Parathyroid adenoma (tissue), 2 donors: Measurements from ENCODE around the gene GART.

Experiments
- H2AFZ ChIP-seq: fragments of 300-600 bp; sonication (generic); one replicate; pipeline ENCODE4 v1.7.0; 2017; ENCODE audit warnings: antibody characterized with exemption, mild to moderate bottlenecking
- H3K27ac ChIP-seq: fragments of 300-600 bp; sonication (generic); one replicate; pipeline ENCODE4 v1.7.0; 2017
- H3K27me3 ChIP-seq: fragments of 300-600 bp; sonication (generic); one replicate; pipeline ENCODE4 v1.7.0; 2017; ENCODE audit warnings: low read length; ENCODE audit not compliant: control insufficient read depth, insufficient read depth
- H3K36me3 ChIP-seq: fragments of 300-600 bp; sonication (generic); one replicate; pipeline ENCODE4 v1.7.0; 2017; ENCODE audit warnings: low read length; ENCODE audit not compliant: control insufficient read depth, insufficient read depth
- H3K4me1 ChIP-seq: fragments of 300-600 bp; sonication (generic); one replicate; pipeline ENCODE4 v1.7.0; 2017; ENCODE audit warnings: control low read depth
- H3K4me2 ChIP-seq: fragments of 300-600 bp; sonication (generic); one replicate; pipeline ENCODE4 v1.7.0; 2017; ENCODE audit warnings: low read length
- H3K4me3 ChIP-seq: fragments of 300-600 bp; sonication (generic); one replicate; pipeline ENCODE4 v1.7.0; 2017; ENCODE audit warnings: low read depth, low read length
- H3K79me2 ChIP-seq: fragments of 300-600 bp; sonication (generic); one replicate; pipeline ENCODE4 v1.7.0; 2017; ENCODE audit warnings: control low read depth
- H3K9ac ChIP-seq: fragments of 300-600 bp; sonication (generic); one replicate; pipeline ENCODE4 v1.7.0; 2017; ENCODE audit warnings: mild to moderate bottlenecking
- H3K9me3 ChIP-seq: fragments of 300-600 bp; sonication (generic); one replicate; pipeline ENCODE4 v1.7.0; 2017; ENCODE audit warnings: low read length; ENCODE audit not compliant: control insufficient read depth
- CTCF ChIP-seq: fragments of 300-600 bp; sonication (generic); IDR thresholded peaks from one replicate; pipeline ENCODE4 v1.7.0; 2017; ENCODE audit warnings: antibody characterized with exemption, mild to moderate bottlenecking
- donor health status: primary hyperparathyroidism.

GART gene

GRCh38 chr21:33493756-33494155 is 48.2 kb downstream of the GART start:
- H3K4me1 ChIP-seq: no peaks in the 10 kb centered on the region
- no peaks in the 10 kb centered on the region for H3K79me2 ChIP-seq
- no peak overlapping the region for H2AFZ ChIP-seq
- no peak overlapping the region for H3K4me3 ChIP-seq
- no peak overlapping the region for H3K4me2 ChIP-seq
- TF ChIP-seq CTCF: no peak
- H3K27me3 ChIP-seq: no peaks in the 10 kb centered on the region
- H3K9ac ChIP-seq: no peak overlapping the region
- no peaks in the 10 kb centered on the region for H3K36me3 ChIP-seq
- H3K27ac ChIP-seq: no peak overlapping the region
- no peaks in the 10 kb centered on the region for H3K9me3 ChIP-seq

- H3K4me3 ChIP-seq: no peak overlapping the region
- H3K27me3 ChIP-seq: no peaks in the 10 kb centered on the region
- H3K9me3 ChIP-seq: no peaks in the 10 kb centered on the region
- TF ChIP-seq CTCF: no peak
- no peak overlapping the region for H3K4me2 ChIP-seq
- H3K79me2 ChIP-seq: no peaks in the 10 kb centered on the region
- no peaks in the 10 kb centered on the region for H3K4me1 ChIP-seq
- no peak overlapping the region for H3K27ac ChIP-seq
- no peak overlapping the region for H3K9ac ChIP-seq
- no peak overlapping the region for H2AFZ ChIP-seq
- H3K36me3 ChIP-seq: no peaks in the 10 kb centered on the region
Observed at GRCh38 chr21:33492571-33492970, 49.3 kb downstream of the GART start.

- H3K9me3 ChIP-seq: no peaks in the 10 kb centered on the region
- TF ChIP-seq CTCF: no peak
- H3K27me3 ChIP-seq: no peaks in the 10 kb centered on the region
- H3K27ac ChIP-seq: peak within 1 kb of the TSS; percentile 85
- H3K79me2 ChIP-seq: no peaks in the 10 kb centered on the region
- H3K4me3 ChIP-seq: peak within 1 kb of the TSS; percentile 96
- no peaks in the 10 kb centered on the region for H3K36me3 ChIP-seq
- peak within 1 kb of the TSS; percentile 93 for H2AFZ ChIP-seq
- no peaks in the 10 kb centered on the region for H3K4me1 ChIP-seq
- peak within 1 kb of the TSS; percentile 94 for H3K4me2 ChIP-seq
- peak within 1 kb of the TSS; percentile 53 for H3K9ac ChIP-seq
Observed at GRCh38 chr21:33491373-33492102, 50.4 kb downstream of the GART start, which contains the start of gene DNAJC28. Gene DNAJC28 (minus strand): TSS chr21:33491716. CDS start chr21:33489393, 2,323 bp downstream.

DNA sequence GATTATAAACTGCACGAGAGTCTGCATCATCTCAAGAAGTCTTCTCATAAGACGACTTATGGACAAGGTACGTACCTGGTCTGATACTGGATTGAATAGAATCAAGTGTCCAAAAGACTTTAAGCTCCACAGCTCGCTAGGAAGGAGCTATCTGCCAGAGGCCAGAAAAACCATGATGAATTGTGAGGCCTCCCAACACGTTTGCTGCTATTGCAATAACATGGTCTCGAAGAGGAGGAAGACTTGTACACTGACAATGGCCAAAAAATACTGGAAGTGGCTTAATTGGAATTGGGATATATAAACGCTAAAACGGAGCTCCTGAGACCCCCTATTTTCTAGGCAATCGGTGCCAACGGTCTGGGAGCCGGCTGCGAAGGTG is 50.9 kb downstream of the GART start:
- peak overlapping the region; percentile 85 for H3K27ac ChIP-seq
- H3K79me2 ChIP-seq: no peaks in the 10 kb centered on the region
- no peaks in the 10 kb centered on the region for H3K36me3 ChIP-seq
- H3K4me2 ChIP-seq: peak overlapping the region; percentile 94
- no peaks in the 10 kb centered on the region for H3K27me3 ChIP-seq
- H3K4me1 ChIP-seq: no peaks in the 10 kb centered on the region
- H3K9ac ChIP-seq: peak overlapping the region; percentile 53
- H3K4me3 ChIP-seq: peak overlapping the region; percentile 96
- H2AFZ ChIP-seq: peak overlapping the region; percentile 93
- H3K9me3 ChIP-seq: no peaks in the 10 kb centered on the region
- no peak for TF ChIP-seq CTCF

GRCh38 chr21:33488936-33489335 is 53.0 kb downstream of the GART start:
- TF ChIP-seq CTCF: no peak
- H3K79me2 ChIP-seq: no peaks in the 10 kb centered on the region
- no peak overlapping the region for H3K4me3 ChIP-seq
- H3K9me3 ChIP-seq: no peaks in the 10 kb centered on the region
- no peaks in the 10 kb centered on the region for H3K27me3 ChIP-seq
- no peak overlapping the region for H3K9ac ChIP-seq
- no peak overlapping the region for H2AFZ ChIP-seq
- no peaks in the 10 kb centered on the region for H3K4me1 ChIP-seq
- H3K27ac ChIP-seq: no peak overlapping the region
- no peaks in the 10 kb centered on the region for H3K36me3 ChIP-seq
- H3K4me2 ChIP-seq: no peak overlapping the region
